ENCODE measurements around the gene TGFB1.

TGFB1 gene

GRCh38 chr19:41319500-41320184 is 34.1 kb downstream of the TGFB1 start:
- no peak for DNase-seq

GRCh38 chr19:41318696-41319499 is 34.8 kb downstream of the TGFB1 start:
- DNase-seq = no peak

- DNase-seq = no peak
Observed at GRCh38 chr19:41316306-41316920, 37.3 kb downstream of the TGFB1 start.

GRCh38 chr19:41311613-41312012 is 42.1 kb downstream of the TGFB1 start:
- no peak for DNase-seq

GRCh38 chr19:41311072-41311471 is 42.6 kb downstream of the TGFB1 start:
- DNase-seq = no peak

GRCh38 chr19:41310033-41310831 is 43.5 kb downstream of the TGFB1 start, which contains the start of gene CCDC97:
CCDC97 (plus strand) TSS chr19:41310172; CDS start chr19:41310311, 139 bp downstream.
- peak; percentile 79 for DNase-seq

- DNase-seq = no peak
Observed at GRCh38 chr19:41309180-41310032, 44.3 kb downstream of the TGFB1 start.

- DNase-seq = peak; percentile 80
Observed at GRCh38 chr19:41308450-41309179, 45.1 kb downstream of the TGFB1 start.

- DNase-seq = no peak
Observed at GRCh38 chr19:41307954-41308449, 45.7 kb downstream of the TGFB1 start.

GRCh38 chr19:41307090-41307875 is 46.4 kb downstream of the TGFB1 start:
- DNase-seq = no peak

GRCh38 chr19:41305927-41306793 is 47.6 kb downstream of the TGFB1 start:
- no peak for DNase-seq

GRCh38 chr19:41304706-41305483 is 48.8 kb downstream of the TGFB1 start:
- no peak for DNase-seq

GRCh38 chr19:41303954-41304353 is 49.8 kb downstream of the TGFB1 start:
- no peak for DNase-seq

GRCh38 chr19:41302624-41303351 is 50.9 kb downstream of the TGFB1 start:
- no peak for DNase-seq

- no peak for DNase-seq
Observed at GRCh38 chr19:41300555-41300954, 53.2 kb downstream of the TGFB1 start.

- DNase-seq = no peak
Observed at GRCh38 chr19:41299755-41300089, 54.0 kb downstream of the TGFB1 start.

- DNase-seq = no peak
Observed at GRCh38 chr19:41299046-41299754, 54.5 kb downstream of the TGFB1 start.
